ENCODE measurements around the gene MGAT4B. TPM values are rescaled to one million over a fixed set of nuclear protein-coding genes. Genes with fewer than 3 reads are reported as not detected.

The MGAT4B gene
- total RNA-seq, 4 donors from 2014 or later: 42.5 to 58.5 (median 47.2) TPM

- 45 to 67% methylated on average over 6 to 8 of the region's 13 CpGs for WGBS, 2 donors (ENCODE audit: low coverage in 1 of 2)
- Histone ChIP-seq H3K27me3 (no peaks in the 10 kb centered on the region), H3K27ac (no peak overlapping the region), H3K4me3 (no peak overlapping the region), H3K36me3 (peaks cover 0 to 85% of the 10 kb centered on the region in 2 donors), H3K4me1 (peaks cover 3 to 82% (median 27%) of the 10 kb centered on the region in 3 donors), H3K9me3 (no peaks in the 10 kb centered on the region)
- no peak for ATAC-seq
- no peak for TF ChIP-seq POLR2A (IDR thresholded peaks at IDR 0.05)
- TF ChIP-seq, protein P1, sequence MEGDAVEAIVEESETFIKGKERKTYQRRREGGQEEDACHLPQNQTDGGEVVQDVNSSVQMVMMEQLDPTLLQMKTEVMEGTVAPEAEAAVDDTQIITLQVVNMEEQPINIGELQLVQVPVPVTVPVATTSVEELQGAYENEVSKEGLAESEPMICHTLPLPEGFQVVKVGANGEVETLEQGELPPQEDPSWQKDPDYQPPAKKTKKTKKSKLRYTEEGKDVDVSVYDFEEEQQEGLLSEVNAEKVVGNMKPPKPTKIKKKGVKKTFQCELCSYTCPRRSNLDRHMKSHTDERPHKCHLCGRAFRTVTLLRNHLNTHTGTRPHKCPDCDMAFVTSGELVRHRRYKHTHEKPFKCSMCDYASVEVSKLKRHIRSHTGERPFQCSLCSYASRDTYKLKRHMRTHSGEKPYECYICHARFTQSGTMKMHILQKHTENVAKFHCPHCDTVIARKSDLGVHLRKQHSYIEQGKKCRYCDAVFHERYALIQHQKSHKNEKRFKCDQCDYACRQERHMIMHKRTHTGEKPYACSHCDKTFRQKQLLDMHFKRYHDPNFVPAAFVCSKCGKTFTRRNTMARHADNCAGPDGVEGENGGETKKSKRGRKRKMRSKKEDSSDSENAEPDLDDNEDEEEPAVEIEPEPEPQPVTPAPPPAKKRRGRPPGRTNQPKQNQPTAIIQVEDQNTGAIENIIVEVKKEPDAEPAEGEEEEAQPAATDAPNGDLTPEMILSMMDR (IDR thresholded peaks at IDR 0.05): peak in 1 of 4 experiments; percentile 4
These were observed 19.1 kb upstream of the MGAT4B start for GRCh38 chr5:179825655-179826182.

GRCh38 chr5:179824745-179825112 lies 18.1 kb upstream of the MGAT4B start:
- H3K36me3 ChIP-seq: peaks cover 0 to 75% of the 10 kb centered on the region in 2 donors

GRCh38 chr5:179823937-179824744 lies 17.5 kb upstream of the MGAT4B start:
- H3K36me3 ChIP-seq: peaks cover 0 to 69% of the 10 kb centered on the region in 2 donors
- WGBS, 2 donors (ENCODE audit: low coverage in 1 of 2): 57 to 63% methylated on average over 1 of the region's 22 CpGs

More at GRCh38 chr5:179824745-179825112, 18.1 kb upstream of the MGAT4B start:
- no peak for ATAC-seq
- WGBS, 2 donors (ENCODE audit: low coverage in 1 of 2): 69 to 70% methylated on average over 2 to 3 of the region's 3 CpGs
- Histone ChIP-seq H3K27ac (peak overlapping the region in 2 of 4 donors; percentile 15 to 97), H3K9me3 (no peaks in the 10 kb centered on the region), H3K27me3 (no peaks in the 10 kb centered on the region), H3K4me1 (peaks cover 3 to 85% (median 32%) of the 10 kb centered on the region in 3 donors), H3K4me3 (peak overlapping the region in 1 of 2 donors; percentile 74)
- TF ChIP-seq POLR2A (IDR thresholded peaks at IDR 0.05) (no peak), POLR2AphosphoS5 (IDR thresholded peaks at IDR 0.05) (no peak), EP300 (IDR thresholded peaks at IDR 0.05) (no peak)
- TF ChIP-seq, protein P1 (IDR thresholded peaks at IDR 0.05): no peak

GRCh38 chr5:179822444-179822990 lies 15.9 kb upstream of the MGAT4B start:
- Histone ChIP-seq H3K27me3 (no peaks in the 10 kb centered on the region), H3K9me3 (no peaks in the 10 kb centered on the region), H3K36me3 (peaks cover 0 to 53% of the 10 kb centered on the region in 2 donors), H3K4me1 (peaks cover 5 to 86% (median 48%) of the 10 kb centered on the region in 3 donors), H3K27ac (peak overlapping the region in 3 of 4 donors; percentile 97 to 100 (median 99)), H3K4me3 (peak overlapping the region; percentile 74 to 81)
- 40% methylated on average over 3 of the region's 8 CpGs; no CpG with 5 or more reads in 1 of the 2 donors for WGBS, 2 donors (ENCODE audit: low coverage in 1 of 2)
- no peak for ATAC-seq
- no peak for TF ChIP-seq POLR2A (IDR thresholded peaks at IDR 0.05)
- TF ChIP-seq, protein P1 (IDR thresholded peaks at IDR 0.05): no peak
- TF ChIP-seq EP300 (IDR thresholded peaks at IDR 0.05): no peak
- no peak for TF ChIP-seq POLR2AphosphoS5 (IDR thresholded peaks at IDR 0.05)

More at GRCh38 chr5:179823937-179824744, 17.5 kb upstream of the MGAT4B start:
- Histone ChIP-seq H3K27ac (peak overlapping the region in 2 of 4 donors; percentile 97 to 99), H3K4me1 (peaks cover 5 to 86% (median 38%) of the 10 kb centered on the region in 3 donors), H3K4me3 (peak overlapping the region in 1 of 2 donors; percentile 74), H3K27me3 (no peaks in the 10 kb centered on the region), H3K9me3 (no peaks in the 10 kb centered on the region)
- no peak for TF ChIP-seq POLR2A (IDR thresholded peaks at IDR 0.05)
- ATAC-seq: no peak

DNA sequence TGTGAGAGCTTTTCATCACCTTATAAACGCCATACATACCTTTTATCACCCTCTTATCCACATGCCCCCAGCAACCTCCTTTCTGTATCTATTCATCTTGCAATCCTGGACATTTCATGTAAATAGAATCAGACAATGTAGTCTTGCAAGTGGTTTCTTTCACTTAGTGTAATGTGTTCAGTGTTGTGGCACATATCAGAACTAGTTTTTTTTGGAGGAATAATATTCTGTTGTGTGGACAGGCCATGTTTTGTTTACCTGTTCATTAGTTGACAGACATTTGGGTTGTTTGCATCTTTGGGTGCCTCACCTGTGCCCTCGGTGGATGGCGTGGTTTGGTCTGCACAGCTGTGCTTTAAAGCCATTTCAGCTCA lies 15.4 kb upstream of the MGAT4B start:
- WGBS, 2 donors (ENCODE audit: low coverage in 1 of 2): 26 to 56% methylated on average over 3 of the region's 3 CpGs
- Histone ChIP-seq H3K27me3 (no peaks in the 10 kb centered on the region), H3K4me3 (peak overlapping the region; percentile 74 to 81), H3K4me1 (peaks cover 5 to 86% (median 51%) of the 10 kb centered on the region in 3 donors), H3K27ac (peak overlapping the region in 3 of 4 donors; percentile 97 to 100 (median 99)), H3K36me3 (peaks cover 0 to 48% of the 10 kb centered on the region in 2 donors), H3K9me3 (no peaks in the 10 kb centered on the region)
- TF ChIP-seq EP300 (IDR thresholded peaks at IDR 0.05) (no peak), POLR2AphosphoS5 (IDR thresholded peaks at IDR 0.05) (no peak), POLR2A (IDR thresholded peaks at IDR 0.05) (no peak)
- TF ChIP-seq, protein P1 (IDR thresholded peaks at IDR 0.05): no peak
- no peak for ATAC-seq
